Chondrocyte (in vitro differentiated cells): Measurements from ENCODE around the gene RPA3. TPM values are rescaled to one million over a fixed set of nuclear protein-coding genes. Genes with fewer than 3 reads are reported as not detected.

ENCODE experiments used
- DNase-seq: peaks from one replicate; pipeline ENCODE4 v3.0.0; 2021; ENCODE audit warnings: mixed read lengths, low spot score
- H3K27ac Mint-ChIP-seq: one replicate; pipeline ENCODE4 v1.8.0; 2021; ENCODE audit warnings: mild to moderate bottlenecking, moderate library complexity, mixed read lengths; ENCODE audit not compliant: unreplicated experiment
- H3K27me3 Mint-ChIP-seq: 2 replicates; pipeline ENCODE4 v1.8.0; 2021; ENCODE audit warnings: low read depth, mixed read lengths
- H3K36me3 Mint-ChIP-seq: 2 replicates; pipeline ENCODE4 v1.8.0; 2021; ENCODE audit warnings: low read depth, mixed read lengths
- H3K4me1 Mint-ChIP-seq: 2 replicates; pipeline ENCODE4 v1.8.0; 2021; ENCODE audit warnings: low read depth, mild to moderate bottlenecking, mixed read lengths
- H3K4me3 Mint-ChIP-seq: one replicate; pipeline ENCODE4 v1.8.0; 2021; ENCODE audit warnings: mild to moderate bottlenecking, moderate library complexity, mixed read lengths; ENCODE audit not compliant: unreplicated experiment
- H3K9me3 Mint-ChIP-seq: 2 replicates; pipeline ENCODE4 v1.8.0; 2021; ENCODE audit warnings: low read depth, mixed read lengths
- CTCF ChIP-seq: fragments of 200-600 bp; sonication (generic); IDR thresholded peaks from 2 replicates; pipeline ENCODE4 v1.5.0; 2021; ENCODE audit warnings: antibody characterized with exemption, mild to moderate bottlenecking, moderate library complexity
- total RNA-seq: library from RNA; stranded (reverse); gene quantifications from 3 replicates; pipeline ENCODE4 v1.2.1, GENCODE V29; 2021

RPA3 gene
- total RNA-seq, 1 donor from 2014 or later, result 8.3 TPM

- Mint-ChIP-seq H3K27me3 (no peaks in the 10 kb centered on the region), H3K27ac (no peak overlapping the region), H3K36me3 (no peaks in the 10 kb centered on the region), H3K9me3 (no peaks in the 10 kb centered on the region), H3K4me3 (no peak overlapping the region), H3K4me1 (peaks cover 12% of the 10 kb centered on the region)
- no peak for DNase-seq
- no peak for TF ChIP-seq CTCF
Measured at GRCh38 chr7:7739204-7740036, 21.0 kb upstream of the RPA3 start.

- no peaks in the 10 kb centered on the region for H3K9me3 Mint-ChIP-seq
- no peak for DNase-seq
- no peaks in the 10 kb centered on the region for H3K27me3 Mint-ChIP-seq
- no peak for TF ChIP-seq CTCF
- no peaks in the 10 kb centered on the region for H3K36me3 Mint-ChIP-seq
- H3K4me1 Mint-ChIP-seq, result peaks cover 12% of the 10 kb centered on the region
- H3K27ac Mint-ChIP-seq, result no peak overlapping the region
- H3K4me3 Mint-ChIP-seq, result no peak overlapping the region
Measured at GRCh38 chr7:7738622-7739021, 20.2 kb upstream of the RPA3 start.

GRCh38 chr7:7738177-7738576, 19.8 kb upstream of the RPA3 start:
- Mint-ChIP-seq H3K27me3 (no peaks in the 10 kb centered on the region), H3K9me3 (no peaks in the 10 kb centered on the region), H3K4me1 (peaks cover 15% of the 10 kb centered on the region), H3K27ac (no peak overlapping the region), H3K36me3 (no peaks in the 10 kb centered on the region), H3K4me3 (no peak overlapping the region)
- no peak for TF ChIP-seq CTCF
- no peak for DNase-seq

- no peak overlapping the region for H3K27ac Mint-ChIP-seq
- H3K9me3 Mint-ChIP-seq, result no peaks in the 10 kb centered on the region
- no peaks in the 10 kb centered on the region for H3K36me3 Mint-ChIP-seq
- H3K4me1 Mint-ChIP-seq, result peaks cover 20% of the 10 kb centered on the region
- H3K27me3 Mint-ChIP-seq, result no peaks in the 10 kb centered on the region
- DNase-seq, result no peak
- no peak overlapping the region for H3K4me3 Mint-ChIP-seq
- TF ChIP-seq CTCF, result no peak
Measured at GRCh38 chr7:7737674-7738073, 19.3 kb upstream of the RPA3 start.

GRCh38 chr7:7736671-7737070, 18.3 kb upstream of the RPA3 start:
- no peak overlapping the region for H3K4me3 Mint-ChIP-seq
- no peak for DNase-seq
- H3K4me1 Mint-ChIP-seq, result peaks cover 30% of the 10 kb centered on the region
- no peaks in the 10 kb centered on the region for H3K9me3 Mint-ChIP-seq
- no peaks in the 10 kb centered on the region for H3K27me3 Mint-ChIP-seq
- H3K27ac Mint-ChIP-seq, result no peak overlapping the region
- no peaks in the 10 kb centered on the region for H3K36me3 Mint-ChIP-seq
- TF ChIP-seq CTCF, result no peak
